H1 (cell line): ENCODE results near the gene SCARB2. TPM values are rescaled to one million over a fixed set of nuclear protein-coding genes. Genes with fewer than 3 reads are reported as not detected.

Source experiments
- ASH2L ChIP-seq: fragments of 200-600, 300-600 bp; sonication (generic); IDR thresholded peaks from one replicate; pipeline ENCODE4 v1.7.1; 2017; ENCODE audit warnings: low read length
- ATF2 ChIP-seq: IDR thresholded peaks from 2 replicates; pipeline ENCODE4 v1.6.1; 2012; ENCODE audit warnings: low read length, inconsistent platforms
- BACH1 ChIP-seq: IDR thresholded peaks from 2 replicates; pipeline ENCODE4 v1.6.1; 2012; ENCODE audit warnings: low read length, improper control_type of control experiment
- BCL11A ChIP-seq, 2 experiments: IDR thresholded peaks; one replicate each; pipeline ENCODE4 v1.6.1; 2011; ENCODE audit warnings: low read depth in 2 of 2, low read length in 2 of 2, mild to moderate bottlenecking in 2 of 2
- CBX5 ChIP-seq: fragments of 300-800, 300-1000 bp; sonication (generic); IDR thresholded peaks from 2 replicates; pipeline ENCODE4 v1.7.1; 2016; ENCODE audit warnings: antibody characterized with exemption, low read length, low read depth
- CHD2 ChIP-seq: IDR thresholded peaks from 2 replicates; pipeline ENCODE4 v1.6.1; 2012; ENCODE audit warnings: low read length, improper control_type of control experiment
- CREB1 ChIP-seq: IDR thresholded peaks from 2 replicates; pipeline ENCODE4 v1.6.1; 2012; ENCODE audit warnings: inconsistent platforms
- E2F6 ChIP-seq: IDR thresholded peaks from 2 replicates; pipeline ENCODE4 v1.6.1; 2012; ENCODE audit warnings: inconsistent platforms
- EP300 ChIP-seq, 2 experiments: IDR thresholded peaks; 1 replicate in 1 of 2; 2 replicates in 1 of 2; pipeline ENCODE4 v1.6.1; 2011 to 2012; ENCODE audit warnings: low read depth in 2 of 2, low read length in 2 of 2, mild to moderate bottlenecking in 2 of 2, borderline replicate concordance in 1 of 2, inconsistent platforms in 1 of 2, moderate library complexity in 1 of 2
- FOSL1 ChIP-seq: IDR thresholded peaks from 2 replicates; pipeline ENCODE4 v1.6.1; 2011; ENCODE audit warnings: mild to moderate bottlenecking, low read depth, low read length, moderate library complexity; ENCODE audit not compliant: insufficient read depth
- GABPA ChIP-seq: IDR thresholded peaks from 2 replicates; pipeline ENCODE4 v1.6.1; 2011; ENCODE audit warnings: mild to moderate bottlenecking, low read length, moderate library complexity, borderline replicate concordance; ENCODE audit not compliant: insufficient read depth
- JUN ChIP-seq: IDR thresholded peaks from 2 replicates; pipeline ENCODE4 v1.6.1; 2011; ENCODE audit warnings: low read depth, mild to moderate bottlenecking, improper control_type of control experiment, low read length
- POLR2AphosphoS5 ChIP-seq: IDR thresholded peaks from 2 replicates; pipeline ENCODE4 v1.6.1; 2011; ENCODE audit warnings: low read depth, low read length
- SAP30 ChIP-seq: fragments of 300-600 bp; sonication (generic); IDR thresholded peaks from 2 replicates; pipeline ENCODE4 v1.7.1; 2012; ENCODE audit warnings: low read length, moderate library complexity, mild to moderate bottlenecking, inconsistent platforms; ENCODE audit not compliant: insufficient read depth, insufficient replicate concordance
- SIRT6 ChIP-seq: IDR thresholded peaks from one replicate; pipeline ENCODE4 v1.7.1; 2012; ENCODE audit warnings: low read length, inconsistent platforms
- SIX5 ChIP-seq: IDR thresholded peaks from 2 replicates; pipeline ENCODE4 v1.6.1; 2011; ENCODE audit warnings: mild to moderate bottlenecking, low read depth, low read length
- SUZ12 ChIP-seq: fragments of 200-600 bp; sonication (generic); IDR thresholded peaks from 2 replicates; pipeline ENCODE4 v1.6.1; 2012; ENCODE audit warnings: mild to moderate bottlenecking, inconsistent platforms, low read length, moderate library complexity, mixed read lengths
- TAF7 ChIP-seq: optimal IDR thresholded peaks from 2 replicates; pipeline ENCODE3; 2011; ENCODE audit warnings: low read depth, mild to moderate bottlenecking, inconsistent platforms, low read length, moderate library complexity, borderline replicate concordance
- TBP ChIP-seq: IDR thresholded peaks from 2 replicates; pipeline ENCODE4 v1.6.1; 2011; ENCODE audit warnings: low read depth, low read length, improper control_type of control experiment
- YY1 ChIP-seq: IDR thresholded peaks from 2 replicates; pipeline ENCODE4 v1.6.1; 2011; ENCODE audit warnings: low read depth, mild to moderate bottlenecking, low read length
- polyA plus RNA-seq, 7 experiments: library from polyadenylated mRNA; depleted of rRNA in 3 of 7; stranded (reverse) in 5 of 7; unstranded in 2 of 7; fragments of >200 nt in 5 of 7; fragments of 200-250 nt in 2 of 7; gene quantifications; 1 replicate in 5 of 7; 2 replicates in 1 of 7; 4 replicates in 1 of 7; pipeline versions ENCODE4 v1.2.1 to v1.2.3, GENCODE V29; 2011 to 2013; ENCODE audit warnings: missing spikeins in 2 of 7, mixed read lengths in 2 of 7
- total RNA-seq: library from RNA; stranded (reverse); fragmentation: NEBNext Ultra II Directional; extraction: Animal tissue kit (Norgen Biotek cat#: 25700); gene quantifications from 2 replicates; pipeline ENCODE4 v1.2.1, GENCODE V29; 2021

SCARB2 gene
- total and polyA plus RNA-seq, 2 of the 8 experiments (the other 6 are each of a cell fraction or from before 2014, with no cell fraction given), result 18.5 to 35.7 TPM

GRCh38 chr4:76147454-76148141 lies 66.0 kb downstream of the SCARB2 start (continued):
- TF ChIP-seq ASH2L, result no peak
- TF ChIP-seq SIRT6, result no peak
- peak; percentile 43; the same call in 1 of the 2 replicates for TF ChIP-seq YY1
- TF ChIP-seq SUZ12, result no peak
- TF ChIP-seq BACH1, result peak; percentile 55; the same call in 1 of the 2 replicates
- no peak for TF ChIP-seq FOSL1
- peak; percentile 79 for TF ChIP-seq POLR2AphosphoS5
- no peak for TF ChIP-seq JUN
- TF ChIP-seq TBP, result peak; percentile 60
- no peak for TF ChIP-seq CHD2
- TF ChIP-seq E2F6, result peak; percentile 13
- TF ChIP-seq CBX5, result no peak
- no peak for TF ChIP-seq GABPA
- no peak for TF ChIP-seq SIX5
- peak; percentile 46 for TF ChIP-seq SAP30
- no peak for TF ChIP-seq BCL11A (IDR thresholded peaks at IDR 0.05; ENCODE audit: low read depth in 2 of 2, low read length in 2 of 2)
- TF ChIP-seq CREB1, result peak; percentile 58; the same call in 1 of the 2 replicates
- peak; percentile 89 for TF ChIP-seq ATF2
- TF ChIP-seq EP300 (IDR thresholded peaks at IDR 0.05; ENCODE audit: borderline replicate concordance in 1 of 2, low read depth in 2 of 2, low read length in 2 of 2), result peak in 1 of 2 experiments; percentile 80; a peak in 1 of 3 replicates
- TF ChIP-seq TAF7, result no peak
